K562 (cell line): ENCODE data around the gene SERTAD2.

Source experiments
- BHLHE40 ChIP-seq: IDR thresholded peaks from 2 replicates; pipeline ENCODE4 v1.6.1; 2011; ENCODE audit warnings: low read length, improper control_type of control experiment
- CTCF ChIP-seq, 3 experiments: IDR thresholded peaks in 2 of 3; conservative IDR thresholded peaks in 1 of 3; 2 replicates each; pipeline ENCODE4 v1.5.1; 2011 to 2012; ENCODE audit warnings: low read length in 3 of 3, mild to moderate bottlenecking in 3 of 3, control low read depth in 2 of 3, improper control_type of control experiment in 1 of 3, inconsistent platforms in 1 of 3, low read depth in 1 of 3, mixed read lengths in 1 of 3, moderate library complexity in 1 of 3; ENCODE audit not compliant: insufficient read depth in 2 of 3
- GTF2B ChIP-seq: IDR thresholded peaks from 2 replicates; pipeline ENCODE4 v1.6.1; 2011; ENCODE audit not compliant: insufficient read length; ENCODE audit errors: extremely low read depth
- L3MBTL2 ChIP-seq: fragments of 450-650 bp; IDR thresholded peaks from 2 replicates; pipeline ENCODE4 v1.6.1; 2016; ENCODE audit warnings: mild to moderate bottlenecking, moderate library complexity
- PATZ1 ChIP-seq: fragments of 250-450 bp; sonication (Bioruptor Pico); IDR thresholded peaks from 2 replicates; pipeline ENCODE4 v1.5.0; 2020; ENCODE audit warnings: mild to moderate bottlenecking, borderline replicate concordance
- SIN3A ChIP-seq, 2 experiments: fragments of 150-350 bp in 1 of 2; IDR thresholded peaks; 2 replicates each; pipeline ENCODE4 v1.6.1; 2011 to 2016; ENCODE audit warnings: borderline replicate concordance in 2 of 2, low read depth in 2 of 2, low read length in 2 of 2, mild to moderate bottlenecking in 2 of 2, moderate library complexity in 2 of 2; ENCODE audit not compliant: control insufficient read depth in 1 of 2
- STAG1 ChIP-seq: sonication (generic); formaldehyde crosslinking; IDR thresholded peaks from 2 replicates; pipeline ENCODE4 v1.5.0; 2020; ENCODE audit warnings: missing genetic modification reagents, borderline replicate concordance
- ZNF224 ChIP-seq: sonication (generic); formaldehyde crosslinking; IDR thresholded peaks from 2 replicates; pipeline ENCODE4 v1.8.0; 2022; ENCODE audit warnings: mild to moderate bottlenecking, missing genetic modification reagents
- ZNF354B ChIP-seq: fragments of 250-450 bp; sonication (Bioruptor Pico); IDR thresholded peaks from 2 replicates; pipeline ENCODE4 v1.4.0; 2020
- ZNF395 ChIP-seq: fragments of 200-800 bp; sonication (Bioruptor generic); IDR thresholded peaks from 2 replicates; pipeline ENCODE4 v1.6.1; 2017; ENCODE audit warnings: missing genetic modification characterization, missing compliant biosample characterization
- ZNF830 ChIP-seq: fragments of 250-450 bp; sonication (Bioruptor Pico); IDR thresholded peaks from 2 replicates; pipeline ENCODE4 v1.5.0; 2021; ENCODE audit warnings: mild to moderate bottlenecking

GRCh38 chr2:64663402-64663801, 9.7 kb upstream of the SERTAD2 start:
- no peak for TF ChIP-seq BHLHE40
- no peak for TF ChIP-seq STAG1 (CRISPR knock-in tag)
- TF ChIP-seq ZNF830 (CRISPR knock-in tag) = no peak
- TF ChIP-seq GTF2B = no peak
- TF ChIP-seq SIN3A (IDR thresholded peaks at IDR 0.05; ENCODE audit: borderline replicate concordance in 2 of 2, control insufficient read depth in 1 of 2, low read depth in 2 of 2, low read length in 2 of 2) = no peak
- no peak for TF ChIP-seq PATZ1 (CRISPR knock-in tag)
- no peak for TF ChIP-seq ZNF224 (CRISPR knock-in tag)
- TF ChIP-seq ZNF354B (CRISPR knock-in tag) = no peak
- TF ChIP-seq ZNF395 (CRISPR knock-in tag) = no peak
- TF ChIP-seq L3MBTL2 = no peak
- no peak for TF ChIP-seq CTCF (IDR thresholded peaks at IDR 0.05 in 2 of 3, conservative IDR thresholded peaks at IDR 0.05 in 1 of 3; ENCODE audit: insufficient read depth in 2 of 3, low read depth in 1 of 3, low read length in 3 of 3)
